Lung (tissue), 16 donors: ENCODE results near the gene POLR1H. TPM values are rescaled to one million over a fixed set of nuclear protein-coding genes. Genes with fewer than 3 reads are reported as not detected.

ENCODE experiments used
- ATAC-seq: fragments of 200-7000 bp; cut with Tn5 transposase; one replicate; pipeline ENCODE4 v1.9.1; 2020; ENCODE audit warnings: moderate number of reproducible peaks; ENCODE audit not compliant: insufficient read depth, low FRiP score
- DNase-seq, 3 donors: peaks; one replicate each; pipeline ENCODE4 v3.0.0-alpha.2; 2013 to 2017
- H3K27ac ChIP-seq, 2 donors: one replicate each; pipeline ENCODE4 v1.5.1; 2013; ENCODE audit warnings: mild to moderate bottlenecking in 2 of 2, moderate library complexity in 2 of 2, control low read depth in 1 of 2, inconsistent platforms in 1 of 2, low read depth in 1 of 2, low read length in 1 of 2
- H3K27me3 ChIP-seq, 3 donors: one replicate each; pipeline ENCODE4 v1.5.1; 2013; ENCODE audit warnings: low read length in 2 of 3; ENCODE audit not compliant: control insufficient read depth in 3 of 3, insufficient read depth in 3 of 3
- H3K36me3 ChIP-seq, 4 donors: one replicate each; pipeline ENCODE4 v1.5.1; 2013; ENCODE audit warnings: low read length in 4 of 4, mild to moderate bottlenecking in 1 of 4, moderate library complexity in 1 of 4; ENCODE audit not compliant: control insufficient read depth in 4 of 4, insufficient read depth in 4 of 4
- H3K4me1 ChIP-seq, 5 donors: one replicate each; pipeline ENCODE4 v1.5.1; 2013; ENCODE audit warnings: low read length in 5 of 5, mild to moderate bottlenecking in 2 of 5, moderate library complexity in 1 of 5; ENCODE audit not compliant: control insufficient read depth in 5 of 5, insufficient read depth in 5 of 5
- H3K4me3 ChIP-seq: one replicate; pipeline ENCODE4 v1.5.1; 2013; ENCODE audit warnings: mild to moderate bottlenecking, control low read depth, moderate library complexity
- H3K9ac ChIP-seq, 2 donors: one replicate each; pipeline ENCODE4 v1.5.1; 2013; ENCODE audit warnings: low read length in 2 of 2, control low read depth in 1 of 2; ENCODE audit not compliant: insufficient read depth in 1 of 2
- H3K9me3 ChIP-seq, 4 donors: one replicate each; pipeline ENCODE4 v1.5.1; 2013; ENCODE audit warnings: low read length in 3 of 4, mild to moderate bottlenecking in 1 of 4, moderate library complexity in 1 of 4; ENCODE audit not compliant: control insufficient read depth in 4 of 4, insufficient read depth in 3 of 4
- CTCF ChIP-seq: IDR thresholded peaks from 2 replicates; pipeline ENCODE4 v1.5.1; 2012; ENCODE audit warnings: mild to moderate bottlenecking; ENCODE audit errors: control extremely low read depth, extremely low read depth
- WGBS, 2 donors: extraction: QIAGEN DNeasy Blood & Tissue Kit; methylation state at CpG; one replicate each; pipeline ENCODE4 v1.1.7; 2013; 5-methylcytosine and 5-hydroxymethylcytosine counted together
- long read RNA-seq, 5 donors: transcript quantifications; one replicate each; lab custom pipeline, GENCODE V29; 2026
- polyA plus RNA-seq, 2 donors: library from polyadenylated mRNA; stranded (reverse); fragments of 200-250 nt; gene quantifications; one replicate each; pipeline ENCODE4 v1.2.1, GENCODE V29; 2013
- total RNA-seq, 2 donors: library from RNA; depleted of rRNA in 1 of 2; stranded (reverse); fragments of >200 nt in 1 of 2; gene quantifications; one replicate each; pipeline ENCODE4 v1.2.1, GENCODE V29; 2014 to 2021
- donor health status: control.
- donor health status: control.
- donor health status: Bipolar disorder and iron deficiency.
- donor health status: healthy.
- donor health status: DM: yes; HTN: yes; CAD: no.

POLR1H gene
- total RNA-seq: 10 to 100 TPM; 18.2 to 24.0 TPM
- 10 to 100 TPM; 53.2 to 55.5 TPM for polyA plus RNA-seq
- long read RNA-seq, donor 1, transcript ZNRD1-201 (4 exons, 864 nt): major isoform, 16 of 28 reads
- long read RNA-seq, donor 1, transcript ZNRD1-202 (5 exons, 743 nt): minor isoform, 8 of 28 reads
- long read RNA-seq, donor 1, partial matches to known transcripts: 0 of 28 reads
- long read RNA-seq, donor 1, other reads (novel, unspliced or antisense): 0 of 28 reads
- long read RNA-seq, donor 2, transcript ZNRD1-202 (5 exons, 743 nt): major isoform, 7 of 17 reads
- long read RNA-seq, donor 2, transcript ZNRD1-201 (4 exons, 864 nt): minor isoform, 5 of 17 reads
- long read RNA-seq, donor 2, partial matches to known transcripts: 0 of 17 reads
- long read RNA-seq, donor 2, other reads (novel, unspliced or antisense): 0 of 17 reads
- long read RNA-seq, donor 3, transcript ZNRD1-201 (4 exons, 864 nt): major isoform, 12 of 23 reads
- long read RNA-seq, donor 3, transcript ZNRD1-202 (5 exons, 743 nt): minor isoform, 9 of 23 reads
- long read RNA-seq, donor 3, partial matches to known transcripts: 0 of 23 reads
- long read RNA-seq, donor 3, other reads (novel, unspliced or antisense): 0 of 23 reads
- long read RNA-seq, donor 4, transcript ZNRD1-201 (4 exons, 864 nt): minor isoform, 6 of 16 reads
- long read RNA-seq, donor 4, transcript ZNRD1-202 (5 exons, 743 nt): major isoform, 7 of 16 reads
- long read RNA-seq, donor 4, partial matches to known transcripts: 0 of 16 reads
- long read RNA-seq, donor 4, other reads (novel, unspliced or antisense): 0 of 16 reads
- long read RNA-seq, donor 5, transcript ZNRD1-201 (4 exons, 864 nt): major isoform, 25 of 39 reads
- long read RNA-seq, donor 5, transcript ZNRD1-202 (5 exons, 743 nt): minor isoform, 9 of 39 reads
- long read RNA-seq, donor 5, partial matches to known transcripts: 0 of 39 reads
- long read RNA-seq, donor 5, other reads (novel, unspliced or antisense): 0 of 39 reads

GRCh38 chr6:30061092-30061857 is at the start of gene POLR1H:
POLR1H (plus strand) TSS chr6:30061265; CDS start chr6:30061525, 260 bp downstream.
- Histone ChIP-seq H3K27me3 (no peaks in the 10 kb centered on the region), H3K36me3 (peaks cover 0 to 11% (median 5%) of the 10 kb centered on the region in 4 donors), H3K9ac (peak within 1 kb of the TSS; percentile 79 to 99), H3K4me1 (peaks cover 5 to 27% (median 14%) of the 10 kb centered on the region in 5 donors), H3K9me3 (no peaks in the 10 kb centered on the region), H3K4me3 (peak within 1 kb of the TSS; percentile 75), H3K27ac (peak within 1 kb of the TSS; percentile 94 to 95)
- DNase-seq (peak; percentile 95 to 99 (median 98)), ATAC-seq (peak; percentile 94)
- no peak for TF ChIP-seq CTCF
- 0% methylated on average over 48 of the region's 48 CpGs for WGBS, 2 donors

- ATAC-seq: no peak
- H3K27ac ChIP-seq: no peak overlapping the region
- no peak overlapping the region for H3K9ac ChIP-seq
- 62 to 73% methylated on average over 13 of the region's 13 CpGs for WGBS, 2 donors
- no peaks in the 10 kb centered on the region for H3K4me1 ChIP-seq
- no peak overlapping the region for H3K4me3 ChIP-seq
- peak; percentile 7 to 24 (median 14) for DNase-seq
- peak; percentile 79 for TF ChIP-seq CTCF
- peaks cover 0 to 7% (median 5%) of the 10 kb centered on the region in 3 donors for H3K27me3 ChIP-seq
- peaks cover 0 to 2% (median 1%) of the 10 kb centered on the region in 4 donors for H3K36me3 ChIP-seq
- H3K9me3 ChIP-seq: no peaks in the 10 kb centered on the region
Measured at GRCh38 chr6:30013291-30013922, 47.7 kb upstream of the POLR1H start.

- ATAC-seq: no peak
- WGBS, 2 donors: 89 to 93% methylated on average over 2 of the region's 2 CpGs
- H3K4me1 ChIP-seq: no peaks in the 10 kb centered on the region
- H3K27ac ChIP-seq: no peak overlapping the region
- H3K36me3 ChIP-seq: peaks cover 0 to 7% (median 1%) of the 10 kb centered on the region in 4 donors
- no peak overlapping the region for H3K9ac ChIP-seq
- H3K4me3 ChIP-seq: no peak overlapping the region
- no peaks in the 10 kb centered on the region for H3K27me3 ChIP-seq
- H3K9me3 ChIP-seq: peaks cover 0 to 2% (median 0%) of the 10 kb centered on the region in 4 donors
- no peak for TF ChIP-seq CTCF
- DNase-seq: peak in 1 of 3 donors; percentile 13
Measured at GRCh38 chr6:30019819-30020218, 41.2 kb upstream of the POLR1H start.
